Measurements from ENCODE around the gene POU2F2. TPM values are rescaled to one million over a fixed set of nuclear protein-coding genes. Genes with fewer than 3 reads are reported as not detected.

The POU2F2 gene
- total and polyA plus RNA-seq, 7 donors = 0.14 to 0.86 (median 0.43) TPM

DNA sequence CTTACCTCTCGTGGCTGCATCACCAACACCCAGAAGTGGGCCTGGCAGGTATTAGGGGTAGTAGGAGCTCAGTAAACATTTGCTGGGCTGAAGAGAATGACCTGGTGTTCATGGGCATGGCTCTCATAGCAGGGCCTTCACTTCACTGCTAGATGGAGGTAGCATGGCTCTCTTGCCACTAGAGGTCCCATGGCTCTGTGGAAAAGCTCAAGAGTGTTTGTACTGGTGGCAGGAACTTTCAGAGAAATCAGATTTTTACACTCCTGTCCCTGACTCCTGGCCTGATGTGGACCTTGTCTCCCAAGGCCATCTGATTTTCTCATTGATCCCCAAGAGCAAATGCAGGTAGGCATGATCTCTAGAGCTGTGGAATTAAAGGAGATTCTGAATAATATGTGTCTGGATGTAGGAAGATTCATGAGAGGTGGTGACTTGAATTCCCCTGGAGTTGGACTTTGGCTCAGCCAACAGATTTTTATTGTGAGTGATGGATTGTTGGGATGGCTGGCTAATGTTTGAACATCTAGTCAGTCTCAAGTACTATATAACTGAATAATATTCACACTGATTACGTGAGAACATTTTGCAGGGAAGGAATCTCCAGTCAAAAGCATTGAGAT, 50.6 kb downstream of the POU2F2 start:
- WGBS, 3 donors = 79 to 83% (median 80%) methylated on average over 2 of the region's 2 CpGs
- Histone ChIP-seq H3K4me1 (no peaks in the 10 kb centered on the region), H3K4me3 (no peak overlapping the region), H3K9me3 (no peaks in the 10 kb centered on the region), H3K27ac (no peak overlapping the region), H3K27me3 (ENCODE audit: insufficient read depth in 3 of 3, low read length in 2 of 3) (no peaks in the 10 kb centered on the region), H3K36me3 (ENCODE audit: insufficient read depth in 1 of 2, low read depth in 1 of 2) (peaks cover 8 to 37% of the 10 kb centered on the region in 2 donors)
- no peak for DNase-seq
- ATAC-seq = peak in 2 of 4 donors; percentile 42 to 43
- TF ChIP-seq, protein P1, sequence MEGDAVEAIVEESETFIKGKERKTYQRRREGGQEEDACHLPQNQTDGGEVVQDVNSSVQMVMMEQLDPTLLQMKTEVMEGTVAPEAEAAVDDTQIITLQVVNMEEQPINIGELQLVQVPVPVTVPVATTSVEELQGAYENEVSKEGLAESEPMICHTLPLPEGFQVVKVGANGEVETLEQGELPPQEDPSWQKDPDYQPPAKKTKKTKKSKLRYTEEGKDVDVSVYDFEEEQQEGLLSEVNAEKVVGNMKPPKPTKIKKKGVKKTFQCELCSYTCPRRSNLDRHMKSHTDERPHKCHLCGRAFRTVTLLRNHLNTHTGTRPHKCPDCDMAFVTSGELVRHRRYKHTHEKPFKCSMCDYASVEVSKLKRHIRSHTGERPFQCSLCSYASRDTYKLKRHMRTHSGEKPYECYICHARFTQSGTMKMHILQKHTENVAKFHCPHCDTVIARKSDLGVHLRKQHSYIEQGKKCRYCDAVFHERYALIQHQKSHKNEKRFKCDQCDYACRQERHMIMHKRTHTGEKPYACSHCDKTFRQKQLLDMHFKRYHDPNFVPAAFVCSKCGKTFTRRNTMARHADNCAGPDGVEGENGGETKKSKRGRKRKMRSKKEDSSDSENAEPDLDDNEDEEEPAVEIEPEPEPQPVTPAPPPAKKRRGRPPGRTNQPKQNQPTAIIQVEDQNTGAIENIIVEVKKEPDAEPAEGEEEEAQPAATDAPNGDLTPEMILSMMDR (IDR thresholded peaks at IDR 0.05) = peak; percentile 27
- intact Hi-C loops (cut with DNase I) = no loop called here

DNA sequence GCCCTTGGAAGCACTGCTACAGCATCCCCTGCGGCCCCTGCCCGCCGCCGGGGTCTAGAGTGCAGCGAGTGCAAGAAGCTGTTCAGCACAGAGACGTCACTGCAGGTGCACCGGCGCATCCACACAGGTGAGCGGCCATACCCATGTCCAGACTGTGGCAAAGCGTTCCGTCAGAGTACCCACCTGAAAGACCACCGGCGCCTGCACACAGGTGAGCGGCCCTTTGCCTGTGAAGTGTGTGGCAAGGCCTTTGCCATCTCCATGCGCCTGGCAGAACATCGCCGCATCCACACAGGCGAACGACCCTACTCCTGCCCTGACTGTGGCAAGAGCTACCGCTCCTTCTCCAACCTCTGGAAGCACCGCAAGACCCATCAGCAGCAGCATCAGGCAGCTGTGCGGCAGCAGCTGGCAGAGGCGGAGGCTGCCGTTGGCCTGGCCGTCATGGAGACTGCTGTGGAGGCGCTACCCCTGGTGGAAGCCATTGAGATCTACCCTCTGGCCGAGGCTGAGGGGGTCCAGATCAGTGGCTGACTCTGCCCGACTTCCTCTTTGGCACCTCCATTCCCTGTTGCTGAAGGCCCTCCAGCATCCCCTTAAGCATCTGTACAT, 51.4 kb downstream of the POU2F2 start:
- no peak overlapping the region for H3K27ac ChIP-seq
- intact Hi-C loops (cut with DNase I) = no loop called here
- DNase-seq (no peak), ATAC-seq (no peak)
- no peaks in the 10 kb centered on the region for H3K9me3 ChIP-seq
- no peaks in the 10 kb centered on the region for H3K4me1 ChIP-seq
- no peak overlapping the region for H3K4me3 ChIP-seq
- no peaks in the 10 kb centered on the region for H3K27me3 ChIP-seq (ENCODE audit: insufficient read depth in 3 of 3, low read length in 2 of 3)
- WGBS, 3 donors = 85 to 88% (median 88%) methylated on average over 23 to 28 of the region's 28 CpGs
- peaks cover 8 to 37% of the 10 kb centered on the region in 2 donors for H3K36me3 ChIP-seq (ENCODE audit: insufficient read depth in 1 of 2, low read depth in 1 of 2)
- TF ChIP-seq, protein P1 (IDR thresholded peaks at IDR 0.05) = no peak

DNA sequence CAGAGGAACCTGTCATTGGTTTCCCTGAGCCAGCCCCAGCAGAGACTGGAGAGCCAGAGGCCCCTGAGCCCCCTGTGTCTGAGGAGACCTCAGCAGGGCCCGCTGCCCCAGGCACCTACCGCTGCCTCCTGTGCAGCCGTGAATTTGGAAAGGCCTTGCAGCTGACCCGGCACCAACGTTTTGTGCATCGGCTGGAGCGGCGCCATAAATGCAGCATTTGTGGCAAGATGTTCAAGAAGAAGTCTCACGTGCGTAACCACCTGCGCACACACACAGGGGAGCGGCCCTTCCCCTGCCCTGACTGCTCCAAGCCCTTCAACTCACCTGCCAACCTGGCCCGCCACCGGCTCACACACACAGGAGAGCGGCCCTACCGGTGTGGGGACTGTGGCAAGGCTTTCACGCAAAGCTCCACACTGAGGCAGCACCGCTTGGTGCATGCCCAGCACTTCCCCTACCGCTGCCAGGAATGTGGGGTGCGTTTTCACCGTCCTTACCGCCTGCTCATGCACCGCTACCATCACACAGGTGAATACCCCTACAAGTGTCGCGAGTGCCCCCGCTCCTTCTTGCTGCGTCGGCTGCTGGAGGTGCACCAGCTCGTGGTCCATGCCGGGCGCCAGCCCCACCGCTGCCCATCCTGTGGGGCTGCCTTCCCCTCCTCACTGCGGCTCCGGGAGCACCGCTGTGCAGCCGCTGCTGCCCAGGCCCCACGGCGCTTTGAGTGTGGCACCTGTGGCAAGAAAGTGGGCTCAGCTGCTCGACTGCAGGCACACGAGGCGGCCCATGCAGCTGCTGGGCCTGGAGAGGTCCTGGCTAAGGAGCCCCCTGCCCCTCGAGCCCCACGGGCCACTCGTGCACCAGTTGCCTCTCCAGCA, 52.1 kb downstream of the POU2F2 start:
- 89 to 91% (median 89%) methylated on average over 44 of the region's 44 CpGs for WGBS, 3 donors
- Histone ChIP-seq H3K36me3 (ENCODE audit: insufficient read depth in 1 of 2, low read depth in 1 of 2) (peaks cover 8 to 37% of the 10 kb centered on the region in 2 donors), H3K4me3 (no peak overlapping the region), H3K27ac (no peak overlapping the region), H3K9me3 (no peaks in the 10 kb centered on the region), H3K27me3 (ENCODE audit: insufficient read depth in 3 of 3, low read length in 2 of 3) (no peaks in the 10 kb centered on the region), H3K4me1 (no peaks in the 10 kb centered on the region)
- peak in 1 of 2 donors; percentile 47 for DNase-seq
- intact Hi-C loops (cut with DNase I) = no loop called here
- ATAC-seq = no peak
- TF ChIP-seq, protein P1 (IDR thresholded peaks at IDR 0.05) = no peak

DNA sequence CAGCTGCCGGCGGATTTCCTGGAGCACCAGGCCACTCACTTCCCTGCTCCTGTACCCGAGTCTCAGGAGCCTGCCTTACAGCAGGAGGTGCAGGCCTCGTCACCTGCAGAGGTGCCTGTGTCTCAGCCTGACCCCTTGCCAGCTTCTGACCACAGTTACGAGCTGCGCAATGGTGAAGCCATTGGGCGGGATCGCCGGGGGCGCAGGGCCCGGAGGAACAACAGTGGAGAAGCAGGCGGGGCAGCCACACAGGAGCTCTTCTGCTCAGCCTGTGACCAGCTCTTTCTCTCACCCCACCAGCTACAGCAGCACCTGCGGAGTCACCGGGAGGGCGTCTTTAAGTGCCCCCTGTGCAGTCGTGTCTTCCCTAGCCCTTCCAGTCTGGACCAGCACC, 53.0 kb downstream of the POU2F2 start:
- Histone ChIP-seq H3K27ac (no peak overlapping the region), H3K27me3 (ENCODE audit: insufficient read depth in 3 of 3, low read length in 2 of 3) (no peaks in the 10 kb centered on the region), H3K4me1 (peaks cover 3% of the 10 kb centered on the region), H3K9me3 (no peaks in the 10 kb centered on the region), H3K36me3 (ENCODE audit: insufficient read depth in 1 of 2, low read depth in 1 of 2) (peaks cover 8 to 37% of the 10 kb centered on the region in 2 donors), H3K4me3 (no peak overlapping the region)
- 82 to 90% (median 84%) methylated on average over 16 of the region's 16 CpGs for WGBS, 3 donors
- ATAC-seq (no peak), DNase-seq (peak in 1 of 2 donors; percentile 47)
- intact Hi-C loops (cut with DNase I) = no loop called here
- TF ChIP-seq, protein P1 (IDR thresholded peaks at IDR 0.05) = no peak

Measured in psoas muscle (tissue), 8 donors.